ENCODE data around the gene DNAH2. TPM values are rescaled to one million over a fixed set of nuclear protein-coding genes. Genes with fewer than 3 reads are reported as not detected.

DNAH2 gene
- total and polyA plus RNA-seq, 2 of the 13 experiments (the other 11 are each of a cell fraction or from before 2014, with no cell fraction given): not detected

GRCh38 chr17:7857713-7858521 lies 140.4 kb downstream of the DNAH2 start, which contains the start of gene CYB5D1 (continued):
- TF ChIP-seq ZNF331 (CRISPR knock-in tag; IDR thresholded peaks at IDR 0.05) (0 out of 2 replicates have a peak, but pooled peaks have one; percentile 17), PHF21A (CRISPR knock-in tag; IDR thresholded peaks at IDR 0.05) (no peak; the same call in 1 of the 2 replicates), TRIM24 (CRISPR knock-in tag; IDR thresholded peaks at IDR 0.05) (no peak), HBP1 (CRISPR knock-in tag; IDR thresholded peaks at IDR 0.05; ENCODE audit: low read depth) (peak; percentile 86), ZBTB43 (CRISPR knock-in tag; conservative IDR thresholded peaks at IDR 0.05) (no peak), ZNF687 (CRISPR knock-in tag; IDR thresholded peaks at IDR 0.05) (peak; percentile 89), HES4 (CRISPR knock-in tag; IDR thresholded peaks at IDR 0.05; ENCODE audit: borderline replicate concordance) (peak; percentile 65; the same call in 1 of the 2 replicates), ZNF10 (CRISPR knock-in tag; IDR thresholded peaks at IDR 0.05; ENCODE audit: borderline replicate concordance, low read depth) (no peak), STAT6 (CRISPR knock-in tag; IDR thresholded peaks at IDR 0.05; ENCODE audit: borderline replicate concordance) (peak; percentile 74; the same call in 1 of the 2 replicates), ZNF33B (CRISPR knock-in tag; IDR thresholded peaks at IDR 0.05) (no peak), CCDC6 (CRISPR knock-in tag; IDR thresholded peaks at IDR 0.05) (peak; percentile 82; the same call in 1 of the 2 replicates), MIER3 (CRISPR knock-in tag; IDR thresholded peaks at IDR 0.05; ENCODE audit: borderline replicate concordance) (peak; percentile 33; the same call in 1 of the 2 replicates)
